IMR-90 (cell line): ENCODE results near the gene WDR90. TPM values are rescaled to one million over a fixed set of nuclear protein-coding genes. Genes with fewer than 3 reads are reported as not detected.

Experiments used
- ATAC-seq: fragments of 200-7000 bp; cut with Tn5 transposase; 2 replicates; pipeline ENCODE4 v1.9.1; 2020; ENCODE audit warnings: low read depth, mild to moderate bottlenecking, moderate library complexity
- BruUV-seq: library from RNA; stranded (reverse); fragments of 400-500 nt; replicated peaks from 2 replicates; lab custom pipeline; 2021; lab: Mats Ljungman, UMichigan
- CTCF ChIA-PET: fragments of 300-600 bp; formaldehyde crosslinking; extraction: SDS; loops from one replicate; lab custom pipeline; 2021; ENCODE audit warnings: antibody characterized with exemption; lab: Yijun Ruan, JAX
- POLR2A ChIA-PET: fragments of 300-600 bp; sonication (Branson Sonifier 250); formaldehyde crosslinking; loops from one replicate; lab custom pipeline; 2022; ENCODE audit warnings: antibody characterized with exemption; ENCODE audit not compliant: unreplicated experiment; lab: Charles Lee
- DNase-seq: peaks from one replicate; pipeline ENCODE4 v3.0.0; 2013
- H2AFZ ChIP-seq: replicated peaks from 2 replicates; pipeline ENCODE3; 2013; ENCODE audit warnings: low read length, mild to moderate bottlenecking; ENCODE audit not compliant: poor library complexity
- H2AK5ac ChIP-seq: 2 replicates; pipeline ENCODE4 v1.6.1; 2013; ENCODE audit warnings: low read depth, low read length, inconsistent platforms
- H2AK9ac ChIP-seq: replicated peaks from 2 replicates; pipeline ENCODE3; 2013; ENCODE audit warnings: mild to moderate bottlenecking, low read depth, low read length, moderate library complexity; ENCODE audit not compliant: poor library complexity
- H2BK120ac ChIP-seq: 2 replicates; pipeline ENCODE4 v1.6.1; 2013; ENCODE audit warnings: low read depth, low read length, inconsistent platforms
- H2BK15ac ChIP-seq: 3 replicates; pipeline ENCODE4 v1.6.1; 2013; ENCODE audit warnings: low read depth, low read length, inconsistent platforms
- H2BK20ac ChIP-seq: 2 replicates; pipeline ENCODE4 v1.6.1; 2013; ENCODE audit warnings: low read depth, mild to moderate bottlenecking, inconsistent platforms, low read length, moderate library complexity
- H2BK5ac ChIP-seq: 2 replicates; pipeline ENCODE4 v1.6.1; 2013; ENCODE audit warnings: mild to moderate bottlenecking, low read depth, low read length, inconsistent platforms; ENCODE audit not compliant: poor library complexity, severe bottlenecking
- H3K14ac ChIP-seq: replicated peaks from 2 replicates; pipeline ENCODE4 v1.6.1; 2013; ENCODE audit warnings: low read depth, low read length, inconsistent platforms
- H3K18ac ChIP-seq: 2 replicates; pipeline ENCODE4 v1.6.1; 2013; ENCODE audit warnings: low read depth, low read length, control low read depth
- H3K23ac ChIP-seq: 2 replicates; pipeline ENCODE4 v1.6.1; 2013; ENCODE audit warnings: low read depth, low read length, inconsistent platforms
- H3K27ac ChIP-seq: 2 replicates; pipeline ENCODE4 v1.5.1; 2013; ENCODE audit warnings: mild to moderate bottlenecking, control low read depth, low read length; ENCODE audit not compliant: insufficient read depth
- H3K27me3 ChIP-seq: 2 replicates; pipeline ENCODE4 v1.6.1; 2013; ENCODE audit warnings: low read length; ENCODE audit not compliant: control insufficient read depth, insufficient read depth
- H3K36me3 ChIP-seq: 2 replicates; pipeline ENCODE4 v1.6.1; 2013; ENCODE audit warnings: low read length, mixed read lengths; ENCODE audit not compliant: control insufficient read depth, insufficient read depth
- H3K4ac ChIP-seq: 2 replicates; pipeline ENCODE4 v1.6.1; 2013; ENCODE audit warnings: low read depth, low read length, inconsistent platforms
- H3K4me1 ChIP-seq: 2 replicates; pipeline ENCODE4 v1.6.1; 2013; ENCODE audit warnings: low read length, mixed read lengths; ENCODE audit not compliant: control insufficient read depth, insufficient read depth
- H3K4me2 ChIP-seq: 2 replicates; pipeline ENCODE4 v1.6.1; 2013; ENCODE audit warnings: low read depth, mild to moderate bottlenecking, control low read depth, low read length, moderate library complexity
- H3K4me3 ChIP-seq: 2 replicates; pipeline ENCODE4 v1.5.1; 2013; ENCODE audit warnings: low read depth, mild to moderate bottlenecking, control low read depth, low read length, moderate library complexity; ENCODE audit not compliant: insufficient read depth
- H3K56ac ChIP-seq: 2 replicates; pipeline ENCODE4 v1.6.1; 2013; ENCODE audit warnings: low read length, inconsistent platforms; ENCODE audit not compliant: insufficient read depth; ENCODE audit errors: extremely low read depth
- H3K79me1 ChIP-seq, 2 experiments: 2 replicates each; pipeline ENCODE4 v1.6.1; 2013; ENCODE audit warnings: low read length in 2 of 2, inconsistent platforms in 1 of 2, low read depth in 1 of 2
- H3K9ac ChIP-seq: 2 replicates; pipeline ENCODE4 v1.6.1; 2013; ENCODE audit warnings: low read depth, low read length, control low read depth
- H3K9me1 ChIP-seq: 2 replicates; pipeline ENCODE4 v1.6.1; 2013; ENCODE audit warnings: low read length, inconsistent platforms; ENCODE audit not compliant: insufficient read depth
- H3K9me3 ChIP-seq: 2 replicates; pipeline ENCODE4 v1.6.1; 2013; ENCODE audit warnings: low read length; ENCODE audit not compliant: control insufficient read depth, insufficient read depth
- H4K20me1 ChIP-seq: 2 replicates; pipeline ENCODE4 v1.6.1; 2013; ENCODE audit warnings: low read length, inconsistent platforms; ENCODE audit not compliant: insufficient read depth
- H4K5ac ChIP-seq: 2 replicates; pipeline ENCODE4 v1.6.1; 2013; ENCODE audit warnings: mild to moderate bottlenecking, low read depth, low read length, control low read depth
- H4K8ac ChIP-seq, 2 experiments: 2 replicates each; pipeline ENCODE4 v1.6.1; 2013; ENCODE audit warnings: low read depth in 2 of 2, low read length in 2 of 2, control low read depth in 1 of 2, inconsistent platforms in 1 of 2
- H4K91ac ChIP-seq: 2 replicates; pipeline ENCODE4 v1.6.1; 2013; ENCODE audit warnings: low read depth, low read length, inconsistent platforms; ENCODE audit not compliant: insufficient read depth
- CTCF ChIP-seq: conservative IDR thresholded peaks from 2 replicates; pipeline ENCODE4 v1.5.1; 2012; ENCODE audit warnings: mild to moderate bottlenecking, low read depth, low read length, improper control_type of control experiment
- MXI1 ChIP-seq: IDR thresholded peaks from 2 replicates; pipeline ENCODE4 v1.6.1; 2012; ENCODE audit warnings: low read depth, mild to moderate bottlenecking, low read length, moderate library complexity, borderline replicate concordance
- RCOR1 ChIP-seq: IDR thresholded peaks from 2 replicates; pipeline ENCODE4 v1.6.1; 2012; ENCODE audit warnings: mild to moderate bottlenecking, low read length, improper control_type of control experiment; ENCODE audit not compliant: insufficient replicate concordance
- SMC3 ChIP-seq: fragments of 150-350 bp; IDR thresholded peaks from 2 replicates; pipeline ENCODE4 v1.6.1; 2016; ENCODE audit warnings: low read depth, mild to moderate bottlenecking, antibody characterized with exemption, low read length, moderate library complexity
- WGBS, 2 experiments: methylation state at CpG; one replicate each; pipeline versions ENCODE4 v1.1.5 to v1.1.7; 2013; ENCODE audit warnings: missing lambda C conversion rate in 2 of 2; ENCODE audit not compliant: insufficient read length in 1 of 2; ENCODE audit errors: extremely low coverage in 2 of 2; 5-methylcytosine and 5-hydroxymethylcytosine counted together
- dilution Hi-C: fragments of 300-500 bp; cut with HindIII; formaldehyde crosslinking; loops from one replicate; pipeline ENCODE4 v1.14.3; 2018; ENCODE audit warnings: low sequenced_read_pairs; ENCODE audit not compliant: unreplicated experiment
- in situ Hi-C: fragments of 300-500 bp; cut with MboI; formaldehyde crosslinking; loops from 3 replicates; pipeline ENCODE4 v1.14.3; 2019; ENCODE audit warnings: low sequenced_read_pairs, inconsistent platforms, mixed read lengths
- intact Hi-C: fragments of 100-400 bp; cut with micrococcal nuclease; formaldehyde crosslinking; loops from 2 replicates; pipeline ENCODE4 v1.10.0; 2022
- polyA plus RNA-seq, 3 experiments: library from polyadenylated mRNA; depleted of rRNA; stranded (reverse); fragments of >200 nt; gene quantifications; 2 replicates each; pipeline ENCODE4 v1.2.3, GENCODE V29; 2012; ENCODE audit warnings: low replicate concordance in 1 of 3
- total RNA-seq: library from RNA; depleted of rRNA; stranded (reverse); fragments of >200 nt; gene quantifications from 2 replicates; pipeline ENCODE4 v1.2.3, GENCODE V29; 2012

The WDR90 gene
- total and polyA plus RNA-seq, 2 of the 4 experiments (the other 2 are of a cell fraction): 1.4 to 18.7 TPM

DNA sequence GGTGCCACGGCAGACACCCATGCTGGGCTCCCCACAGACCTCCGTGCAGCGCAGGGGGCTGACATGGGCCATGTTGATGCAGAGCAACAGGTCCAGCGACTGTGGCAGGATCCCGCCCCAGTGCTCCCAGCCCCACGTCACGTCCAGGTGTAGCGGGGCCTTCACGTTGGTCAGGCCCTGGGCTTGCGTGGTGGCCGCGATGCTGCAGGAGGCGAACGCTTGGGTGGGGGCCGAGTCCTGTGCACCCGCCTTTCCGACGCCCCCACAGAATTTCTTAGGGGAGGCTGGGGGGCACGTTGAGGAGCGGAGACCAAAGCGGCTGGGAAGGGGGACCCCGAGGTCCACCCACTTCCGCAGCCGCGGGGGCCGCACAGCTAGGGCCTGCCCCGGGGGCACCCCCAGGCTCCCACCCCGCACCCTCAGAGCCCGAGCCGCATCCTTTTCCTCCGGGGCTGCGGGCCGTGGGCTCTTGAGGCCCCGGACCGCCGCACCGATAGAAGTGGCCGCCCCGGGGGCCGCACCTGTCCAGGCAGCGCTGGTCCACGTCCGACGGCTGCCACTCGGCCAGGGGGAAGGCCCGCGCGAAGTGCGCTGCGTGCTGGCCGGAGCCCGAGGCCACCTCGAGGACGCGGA, 13.5 kb upstream of the WDR90 start:
- Histone ChIP-seq H3K9me3 (no peaks in the 10 kb centered on the region), H2AK5ac (peak overlapping the region; percentile 98), H3K9ac (peak overlapping the region; percentile 74), H3K79me1 (peaks cover 0 to 22% of the 10 kb centered on the region in 2 experiments; a peak in 2 of 4 replicates), H2BK20ac (no peak overlapping the region), H4K20me1 (peaks cover 4% of the 10 kb centered on the region), H2BK5ac (peak overlapping the region; percentile 77), H4K5ac (peak overlapping the region; percentile 58; the same call in 1 of the 2 replicates), H2BK120ac (peak overlapping the region; percentile 37; the same call in 1 of the 2 replicates), H2AFZ (peak overlapping the region; percentile 100), H3K18ac (no peak overlapping the region), H3K4me1 (peaks cover 17% of the 10 kb centered on the region), H3K4ac (peak overlapping the region; percentile 77), H3K9me1 (peaks cover 8% of the 10 kb centered on the region; the same call in 1 of the 2 replicates), H2BK15ac (no peak overlapping the region), H4K91ac (peak overlapping the region; percentile 66; the same call in 1 of the 2 replicates), H3K27me3 (no peaks in the 10 kb centered on the region), H3K23ac (no peak overlapping the region), H3K4me2 (peak overlapping the region; percentile 98), H4K8ac (peak overlapping the region in 1 of 2 experiments; percentile 84; a peak in 2 of 4 replicates), H3K36me3 (peaks cover 12% of the 10 kb centered on the region; the same call in 1 of the 2 replicates), H3K14ac (peak overlapping the region; percentile 89), H3K4me3 (peak overlapping the region; percentile 97), H3K56ac (peak overlapping the region; percentile 46), H3K27ac (peak overlapping the region; percentile 71), H2AK9ac (peak overlapping the region; percentile 91)
- intact Hi-C loops: loop anchor here (1.0 to 5.0 kb wide), 3 partner anchors 8 to 108 kb away; partner anchors contain the start of gene CAPN15
- ChIA-PET CTCF (interaction anchor here (0.6 kb wide), 1 partner anchor 184 kb away, joined by 3 read pairs; no protein-coding TSS in a partner anchor), POLR2A (no interaction called here)
- ATAC-seq (no peak), DNase-seq (no peak)
- WGBS, 2 experiments: 8% methylated on average over 39 of the region's 55 CpGs; no CpG with 5 or more reads in 1 of the 2 experiments
- in situ Hi-C loops: no loop called here
- no TSS peak for BruUV-seq
- TF ChIP-seq RCOR1: no peak
- TF ChIP-seq MXI1: no peak
- no peak for TF ChIP-seq SMC3
- TF ChIP-seq CTCF: no peak
- dilution Hi-C loops: no loop called here
